Osteoblast (primary cell): ENCODE data around the gene DENND1C. TPM values are rescaled to one million over a fixed set of nuclear protein-coding genes. Genes with fewer than 3 reads are reported as not detected.

ENCODE experiments used
- DNase-seq: peaks from one replicate; pipeline ENCODE4 v3.0.0; 2011; ENCODE audit warnings: low spot score, mixed read lengths; ENCODE audit not compliant: insufficient read length; ENCODE audit errors: missing footprints
- H2AFZ ChIP-seq: 2 replicates; pipeline ENCODE4 v1.6.0; 2011; ENCODE audit warnings: mild to moderate bottlenecking, low read length
- H3K27ac ChIP-seq: 2 replicates; pipeline ENCODE4 v1.5.1; 2011; ENCODE audit warnings: mild to moderate bottlenecking, low read depth, low read length, moderate library complexity
- H3K27me3 ChIP-seq: 2 replicates; pipeline ENCODE4 v1.6.0; 2012; ENCODE audit warnings: mild to moderate bottlenecking, control low read depth, inconsistent platforms, low read length, moderate library complexity; ENCODE audit not compliant: insufficient read depth
- H3K36me3 ChIP-seq: 2 replicates; pipeline ENCODE4 v1.5.1; 2011; ENCODE audit warnings: mild to moderate bottlenecking, low read length, control low read depth, moderate library complexity; ENCODE audit not compliant: insufficient read depth
- H3K4me1 ChIP-seq: 2 replicates; pipeline ENCODE4 v1.5.1; 2011; ENCODE audit warnings: mild to moderate bottlenecking, low read length, control low read depth, moderate library complexity; ENCODE audit not compliant: insufficient read depth
- H3K4me2 ChIP-seq: 2 replicates; pipeline ENCODE4 v1.6.0; 2011; ENCODE audit warnings: mild to moderate bottlenecking, low read length; ENCODE audit not compliant: insufficient read depth
- H3K4me3 ChIP-seq: fragments of 200-600 bp; sonication (generic); 3 replicates; pipeline ENCODE4 v1.5.1; 2012; ENCODE audit warnings: mild to moderate bottlenecking, low read length, inconsistent platforms; ENCODE audit not compliant: insufficient read depth
- H3K79me2 ChIP-seq: 2 replicates; pipeline ENCODE4 v1.6.0; 2012; ENCODE audit warnings: mild to moderate bottlenecking, low read length, control low read depth, inconsistent platforms; ENCODE audit not compliant: insufficient read depth
- H3K9me3 ChIP-seq: 2 replicates; pipeline ENCODE4 v1.5.1; 2011; ENCODE audit warnings: low read depth, low read length, control low read depth
- H4K20me1 ChIP-seq: 2 replicates; pipeline ENCODE4 v1.6.0; 2012; ENCODE audit warnings: mild to moderate bottlenecking, low read length, control low read depth; ENCODE audit not compliant: insufficient read depth
- CTCF ChIP-seq: IDR thresholded peaks from 2 replicates; pipeline ENCODE4 v1.5.1; 2011; ENCODE audit warnings: mild to moderate bottlenecking, low read depth, low read length, moderate library complexity; ENCODE audit errors: extremely low read depth
- total RNA-seq: library from RNA; depleted of rRNA; stranded (reverse); fragments of >200 nt; gene quantifications from 2 replicates; pipeline ENCODE4 v1.2.3, GENCODE V29; 2012

DENND1C gene
- total RNA-seq, 1 donor, result not detected

GRCh38 chr19:6467384-6467783 lies 14.2 kb downstream of the DENND1C start:
- Histone ChIP-seq H3K4me3 (no peak overlapping the region), H3K4me2 (no peak overlapping the region), H4K20me1 (no peaks in the 10 kb centered on the region), H3K27ac (no peak overlapping the region), H3K9me3 (no peaks in the 10 kb centered on the region), H2AFZ (no peak overlapping the region), H3K36me3 (no peaks in the 10 kb centered on the region), H3K4me1 (no peaks in the 10 kb centered on the region), H3K27me3 (peaks cover 16% of the 10 kb centered on the region), H3K79me2 (no peaks in the 10 kb centered on the region)
- DNase-seq, result peak; percentile 53
- no peak for TF ChIP-seq CTCF

DNA sequence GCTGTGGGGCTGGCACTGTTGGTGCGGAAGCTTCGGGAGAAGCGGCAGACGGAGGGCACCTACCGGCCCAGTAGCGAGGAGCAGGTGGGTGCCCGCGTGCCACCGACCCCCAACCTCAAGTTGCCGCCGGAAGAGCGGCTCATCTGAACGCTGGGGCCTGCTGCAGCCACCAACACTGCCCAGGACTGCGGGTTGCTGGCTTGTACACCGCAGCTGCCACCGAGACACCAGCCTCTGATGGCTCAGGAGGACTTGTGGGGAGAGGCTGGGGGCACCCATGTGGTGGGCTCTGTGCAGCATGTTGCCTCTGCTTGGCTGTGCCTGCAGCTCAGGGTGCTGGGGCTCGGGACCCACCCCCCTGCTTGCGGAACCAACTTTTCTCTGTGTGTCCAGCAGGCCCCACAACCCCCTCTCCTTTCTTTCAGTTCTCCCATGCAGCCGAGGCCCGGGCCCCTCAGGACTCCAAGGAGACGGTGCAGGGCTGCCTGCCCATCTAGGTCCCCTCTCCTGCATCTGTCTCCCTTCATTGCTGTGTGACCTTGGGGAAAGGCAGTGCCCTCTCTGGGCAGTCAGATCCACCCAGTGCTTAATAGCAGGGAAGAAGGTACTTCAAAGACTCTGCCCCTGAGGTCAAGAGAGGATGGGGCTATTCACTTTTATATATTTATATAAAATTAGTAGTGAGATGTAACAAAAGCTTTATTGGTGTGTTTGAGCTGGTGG lies 14.9 kb downstream of the DENND1C start:
- Histone ChIP-seq H3K79me2 (no peaks in the 10 kb centered on the region), H3K27ac (no peak overlapping the region), H3K4me1 (no peaks in the 10 kb centered on the region), H3K4me2 (no peak overlapping the region), H3K27me3 (peaks cover 16% of the 10 kb centered on the region), H2AFZ (no peak overlapping the region), H3K36me3 (no peaks in the 10 kb centered on the region), H4K20me1 (no peaks in the 10 kb centered on the region), H3K9me3 (no peaks in the 10 kb centered on the region), H3K4me3 (no peak overlapping the region)
- no peak for TF ChIP-seq CTCF
- peak; percentile 77 for DNase-seq

DNA sequence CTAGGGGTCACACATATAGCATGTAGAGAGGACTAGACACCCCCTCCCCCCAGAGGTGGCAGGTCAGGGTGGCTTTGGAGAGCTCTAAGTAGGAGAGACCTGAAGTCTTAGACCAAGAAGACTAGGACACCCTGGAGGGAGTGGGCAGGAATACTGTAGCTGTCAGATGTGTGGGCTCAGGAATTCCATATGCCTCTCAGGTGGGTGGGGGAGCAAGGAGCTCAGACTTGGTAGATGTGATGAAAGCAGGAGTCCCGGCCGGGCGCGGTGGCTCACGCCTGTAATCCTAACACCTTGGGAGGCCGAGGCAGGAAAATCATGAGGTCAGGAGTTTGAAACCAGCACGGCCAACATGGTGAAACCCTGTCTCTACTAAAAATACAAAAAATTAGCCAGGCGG lies 15.9 kb downstream of the DENND1C start:
- no peaks in the 10 kb centered on the region for H3K79me2 ChIP-seq
- no peak overlapping the region for H3K4me3 ChIP-seq
- H3K9me3 ChIP-seq, result no peaks in the 10 kb centered on the region
- H3K27ac ChIP-seq, result no peak overlapping the region
- no peak overlapping the region for H3K4me2 ChIP-seq
- peaks cover 16% of the 10 kb centered on the region for H3K27me3 ChIP-seq
- peak; percentile 57 for DNase-seq
- no peak overlapping the region for H2AFZ ChIP-seq
- H3K36me3 ChIP-seq, result no peaks in the 10 kb centered on the region
- H3K4me1 ChIP-seq, result peaks cover 1% of the 10 kb centered on the region
- no peak for TF ChIP-seq CTCF
- no peaks in the 10 kb centered on the region for H4K20me1 ChIP-seq

DNA sequence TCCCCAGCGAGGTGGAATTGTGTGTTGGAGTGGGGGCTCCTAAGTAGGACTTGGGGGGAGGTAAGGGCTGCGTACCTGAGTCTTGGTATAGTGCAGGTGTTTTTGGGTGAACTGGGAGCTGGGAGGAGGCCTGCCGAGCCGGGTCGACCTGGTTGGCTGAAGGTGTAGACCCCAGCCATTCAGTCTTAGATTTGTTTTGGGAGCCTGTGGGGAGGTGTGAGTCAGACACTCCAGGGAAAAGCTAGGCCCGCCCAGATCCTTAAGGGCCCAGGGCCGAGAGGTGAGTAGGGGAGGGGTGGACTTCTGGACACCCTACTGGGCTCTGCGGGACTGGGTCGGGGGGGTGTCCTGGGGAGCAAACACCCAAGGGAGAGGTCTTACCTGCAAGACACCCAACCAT lies 16.6 kb downstream of the DENND1C start:
- no peak overlapping the region for H3K4me2 ChIP-seq
- no peaks in the 10 kb centered on the region for H3K9me3 ChIP-seq
- DNase-seq, result peak; percentile 86
- no peaks in the 10 kb centered on the region for H4K20me1 ChIP-seq
- H2AFZ ChIP-seq, result no peak overlapping the region
- peaks cover 5% of the 10 kb centered on the region for H3K4me1 ChIP-seq
- no peak overlapping the region for H3K4me3 ChIP-seq
- H3K36me3 ChIP-seq, result no peaks in the 10 kb centered on the region
- no peak for TF ChIP-seq CTCF
- H3K27ac ChIP-seq, result no peak overlapping the region
- H3K27me3 ChIP-seq, result peaks cover 16% of the 10 kb centered on the region
- no peaks in the 10 kb centered on the region for H3K79me2 ChIP-seq
